ENCODE data around the gene KLHDC3. TPM values are rescaled to one million over a fixed set of nuclear protein-coding genes. Genes with fewer than 3 reads are reported as not detected.

The KLHDC3 gene
- total RNA-seq, 1 donor from 2014 or later, result 70.8 TPM

- TF ChIP-seq, protein P1, sequence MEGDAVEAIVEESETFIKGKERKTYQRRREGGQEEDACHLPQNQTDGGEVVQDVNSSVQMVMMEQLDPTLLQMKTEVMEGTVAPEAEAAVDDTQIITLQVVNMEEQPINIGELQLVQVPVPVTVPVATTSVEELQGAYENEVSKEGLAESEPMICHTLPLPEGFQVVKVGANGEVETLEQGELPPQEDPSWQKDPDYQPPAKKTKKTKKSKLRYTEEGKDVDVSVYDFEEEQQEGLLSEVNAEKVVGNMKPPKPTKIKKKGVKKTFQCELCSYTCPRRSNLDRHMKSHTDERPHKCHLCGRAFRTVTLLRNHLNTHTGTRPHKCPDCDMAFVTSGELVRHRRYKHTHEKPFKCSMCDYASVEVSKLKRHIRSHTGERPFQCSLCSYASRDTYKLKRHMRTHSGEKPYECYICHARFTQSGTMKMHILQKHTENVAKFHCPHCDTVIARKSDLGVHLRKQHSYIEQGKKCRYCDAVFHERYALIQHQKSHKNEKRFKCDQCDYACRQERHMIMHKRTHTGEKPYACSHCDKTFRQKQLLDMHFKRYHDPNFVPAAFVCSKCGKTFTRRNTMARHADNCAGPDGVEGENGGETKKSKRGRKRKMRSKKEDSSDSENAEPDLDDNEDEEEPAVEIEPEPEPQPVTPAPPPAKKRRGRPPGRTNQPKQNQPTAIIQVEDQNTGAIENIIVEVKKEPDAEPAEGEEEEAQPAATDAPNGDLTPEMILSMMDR (conservative IDR thresholded peaks at IDR 0.05; ENCODE audit: low read depth, low read length), result no peak
- DNase-seq (ENCODE audit: low read depth), result peak; percentile 25
- no peak overlapping the region for H3K4me3 ChIP-seq (ENCODE audit: low read depth, low read length)
Observed at GRCh38 chr6:42970871-42971612, 43.0 kb upstream of the KLHDC3 start.

DNA sequence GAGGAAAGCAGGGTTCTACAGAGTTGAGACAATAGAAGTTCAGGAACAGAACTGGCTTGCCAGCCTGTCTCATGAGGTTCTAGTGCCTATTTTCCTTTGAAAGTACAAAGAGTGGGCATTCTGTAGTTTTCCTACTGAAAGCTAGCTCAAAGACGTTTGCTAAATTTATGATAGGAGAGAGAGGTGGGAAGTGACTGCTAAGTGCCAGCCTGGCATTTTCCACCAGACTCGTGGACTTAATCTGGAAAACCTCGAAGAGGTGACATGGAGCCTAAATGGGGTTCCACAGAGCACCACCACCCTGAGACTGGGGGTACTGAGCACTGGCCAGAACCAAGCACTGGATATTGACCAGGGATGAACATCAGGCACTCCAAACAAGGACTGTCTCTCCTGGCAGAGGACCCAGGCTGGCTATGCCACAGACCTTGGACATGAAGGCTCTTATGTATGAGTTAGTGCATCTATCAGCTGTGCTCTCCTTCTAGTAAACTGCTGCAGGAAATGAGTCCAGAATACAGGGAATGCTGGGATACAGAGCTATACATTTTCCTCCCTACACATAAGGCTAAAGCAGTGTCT, 42.2 kb upstream of the KLHDC3 start:
- TF ChIP-seq, protein P1 (conservative IDR thresholded peaks at IDR 0.05; ENCODE audit: low read depth, low read length), result no peak
- H3K4me3 ChIP-seq (ENCODE audit: low read depth, low read length), result no peak overlapping the region
- no peak for DNase-seq (ENCODE audit: low read depth)

DNA sequence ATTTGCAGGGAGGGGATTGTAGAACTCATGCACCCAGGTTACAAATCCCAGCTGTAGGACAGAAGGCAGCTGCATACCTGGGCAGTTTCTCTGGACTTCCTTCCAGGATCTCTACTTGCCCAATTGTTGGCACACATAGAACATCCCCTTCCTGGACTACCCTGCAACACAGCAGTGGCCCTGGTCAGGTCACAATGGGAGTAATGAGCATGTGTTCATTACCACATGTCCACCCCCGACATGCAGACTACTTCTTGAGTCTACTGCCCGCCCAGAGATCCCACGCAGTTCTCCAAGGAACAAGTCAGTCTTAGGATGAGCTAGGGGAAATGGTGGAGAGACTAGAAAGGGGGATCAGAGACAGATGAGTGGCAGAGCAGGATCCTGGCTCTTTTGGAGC, 40.1 kb upstream of the KLHDC3 start:
- TF ChIP-seq, protein P1 (conservative IDR thresholded peaks at IDR 0.05; ENCODE audit: low read depth, low read length), result no peak
- no peak overlapping the region for H3K4me3 ChIP-seq (ENCODE audit: low read depth, low read length)
- DNase-seq (ENCODE audit: low read depth), result no peak

GRCh38 chr6:42974919-42975505, 39.0 kb upstream of the KLHDC3 start:
- no peak for DNase-seq (ENCODE audit: low read depth)
- TF ChIP-seq, protein P1 (conservative IDR thresholded peaks at IDR 0.05; ENCODE audit: low read depth, low read length), result no peak
- H3K4me3 ChIP-seq (ENCODE audit: low read depth, low read length), result no peak overlapping the region

DNA sequence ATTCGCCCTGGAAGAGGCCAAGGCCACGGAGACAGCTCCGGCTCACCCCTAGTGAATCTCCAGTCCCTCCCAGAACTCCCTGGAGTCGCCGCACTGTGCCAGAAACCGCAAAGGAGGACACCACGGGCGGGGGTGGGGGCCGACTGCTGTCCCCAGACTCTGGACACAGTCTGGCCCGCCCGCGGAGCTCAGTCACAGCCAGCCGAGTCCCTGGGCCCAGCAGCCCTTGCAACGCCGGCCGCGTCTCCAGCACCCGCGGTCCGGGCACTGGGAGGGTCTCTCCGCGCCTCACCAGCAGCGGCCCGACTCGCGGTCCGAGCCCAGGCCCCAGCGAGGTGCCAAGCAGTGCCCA, 35.6 kb upstream of the KLHDC3 start:
- H3K4me3 ChIP-seq (ENCODE audit: low read depth, low read length), result peak overlapping the region; percentile 90
- TF ChIP-seq, protein P1 (conservative IDR thresholded peaks at IDR 0.05; ENCODE audit: low read depth, low read length), result no peak
- no peak for DNase-seq (ENCODE audit: low read depth)

DNA sequence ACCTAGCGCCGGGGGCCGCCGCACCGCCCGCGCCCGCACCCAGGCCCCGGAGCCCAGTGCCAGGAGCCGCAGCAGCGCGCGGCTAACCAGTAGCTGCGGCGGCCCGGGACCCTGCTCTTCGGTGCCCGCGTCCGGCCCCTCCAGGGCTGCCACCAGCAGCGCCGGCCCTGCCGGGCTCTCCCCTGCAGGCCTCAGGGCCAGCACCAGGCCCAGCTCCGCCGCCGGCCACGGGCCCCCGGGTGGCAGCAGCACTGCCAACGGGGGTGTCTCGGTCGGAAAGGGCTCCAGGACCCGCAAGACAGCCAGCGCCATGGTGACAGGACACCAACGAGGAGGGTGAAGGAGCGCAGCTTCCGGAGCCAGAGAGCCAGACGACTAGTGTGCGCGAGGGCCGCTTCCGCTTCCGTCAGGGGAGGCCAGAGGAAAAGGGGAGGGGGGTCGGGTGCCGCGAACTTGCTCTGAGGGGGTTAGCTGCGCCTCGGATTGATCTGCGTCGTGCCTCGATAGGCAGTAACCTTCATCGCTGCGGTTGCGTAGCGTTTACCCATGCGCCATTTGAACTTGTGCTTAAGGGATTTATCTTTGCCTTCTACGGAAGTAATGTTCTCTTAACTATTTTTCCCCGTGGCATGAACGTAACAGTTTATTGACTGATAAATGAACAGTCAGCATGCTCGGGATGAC, 35.1 kb upstream of the KLHDC3 start, which contains the start of gene PEX6:
Gene PEX6 (minus strand): TSS at position 343 of the 684 bp plus-strand sequence. CDS start 31 bp downstream, at position 312.
- peak within 1 kb of the TSS; percentile 90 for H3K4me3 ChIP-seq (ENCODE audit: low read depth, low read length)
- TF ChIP-seq, protein P1 (conservative IDR thresholded peaks at IDR 0.05; ENCODE audit: low read depth, low read length), result no peak
- peak; percentile 36 for DNase-seq (ENCODE audit: low read depth)
